ENCODE results near the gene ANKLE2. TPM values are rescaled to one million over a fixed set of nuclear protein-coding genes. Genes with fewer than 3 reads are reported as not detected.
"Not testable (repeated sequence)": the region's sequence is repeated elsewhere in the genome, so short reads cannot be mapped to it uniquely, and the experiment has no call there.

ANKLE2 gene
- total RNA-seq, 4 donors from 2014 or later, result 57.9 to 94.5 (median 60.5) TPM

DNA sequence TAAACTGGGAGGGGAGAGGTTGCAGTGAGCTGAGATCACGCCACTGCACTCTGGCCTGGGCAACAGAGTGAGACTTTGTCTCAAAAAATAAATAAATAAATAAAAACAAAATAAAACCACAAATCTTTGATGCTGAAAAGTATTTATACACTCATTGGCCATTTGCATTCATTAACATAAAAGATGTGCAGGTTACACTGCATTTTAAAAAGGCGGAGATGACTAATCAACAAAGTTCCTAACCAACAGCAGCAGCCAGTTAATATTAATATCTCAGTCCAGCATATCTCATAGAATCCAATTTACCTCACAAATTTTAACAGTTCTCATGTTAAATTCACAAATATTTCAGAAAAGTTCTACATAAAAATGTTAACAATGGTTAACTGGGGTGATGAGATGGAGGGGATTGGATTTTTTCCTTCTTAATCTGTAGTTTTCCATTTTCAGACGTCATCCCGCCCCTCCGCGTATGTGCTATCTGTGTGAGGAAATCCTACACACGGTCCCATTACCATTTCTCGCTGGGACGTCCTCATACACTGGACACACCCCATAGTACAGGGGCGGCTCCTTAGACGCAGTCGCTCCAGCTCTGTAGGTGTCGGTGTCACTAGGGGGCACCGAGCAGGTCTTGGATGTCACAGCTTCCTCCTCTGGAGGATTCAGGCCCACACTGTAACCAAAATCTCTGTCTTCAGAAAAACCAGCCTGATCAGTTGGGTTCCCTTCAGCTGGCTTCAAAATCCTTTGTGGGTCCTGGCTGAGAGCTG is 7.3 kb downstream of the ANKLE2 start:
- no peak for DNase-seq (ENCODE audit: low spot score in 2 of 2)
- intact Hi-C loops (cut with DNase I; ENCODE audit: low total_unique reads), result no loop called here

GRCh38 chr12:132753670-132754069 is 8.0 kb downstream of the ANKLE2 start:
- H3K4me3 ChIP-seq (ENCODE audit: low read depth, poor library complexity, severe bottlenecking); intact Hi-C loops (cut with DNase I; ENCODE audit: low total_unique reads); DNase-seq (ENCODE audit: low spot score in 2 of 2): not testable (repeated sequence)
- 96% methylated on average over 7 of the region's 7 CpGs for WGBS, 2 donors

More for the DNA sequence above, 7.3 kb downstream of the ANKLE2 start:
- TF ChIP-seq CTCF (IDR thresholded peaks at IDR 0.05), result no peak
- TF ChIP-seq POLR2A (IDR thresholded peaks at IDR 0.05), result no peak
- H3K4me3 ChIP-seq (ENCODE audit: low read depth, poor library complexity, severe bottlenecking), result no peak overlapping the region
- 81 to 82% methylated on average over 14 of the region's 14 CpGs for WGBS, 2 donors

DNA sequence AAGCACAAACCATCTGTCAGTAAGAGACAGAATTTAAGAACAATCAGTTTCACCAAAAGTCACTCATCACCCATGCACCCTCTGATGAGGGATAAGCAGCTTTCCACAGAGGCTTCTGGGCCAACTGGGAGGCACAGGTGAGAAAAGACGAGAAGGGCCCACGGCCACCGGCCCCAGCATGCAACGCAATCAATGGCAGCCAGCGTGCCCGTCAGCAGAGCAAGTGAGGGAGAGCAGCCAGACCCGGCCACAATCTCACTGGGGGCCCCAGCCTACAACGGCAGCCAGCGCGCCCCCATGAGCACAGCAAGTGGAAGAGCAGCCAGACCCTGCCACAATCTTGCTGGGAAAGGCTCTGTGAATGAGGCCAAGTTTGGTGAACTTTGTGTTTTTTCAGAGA is 13.3 kb downstream of the ANKLE2 start:
- no peak for TF ChIP-seq CTCF (IDR thresholded peaks at IDR 0.05)
- TF ChIP-seq POLR2A (IDR thresholded peaks at IDR 0.05), result no peak
- intact Hi-C loops (cut with DNase I; ENCODE audit: low total_unique reads), result no loop called here
- H3K4me3 ChIP-seq (ENCODE audit: low read depth, poor library complexity, severe bottlenecking), result no peak overlapping the region
- 87 to 90% methylated on average over 9 to 10 of the region's 10 CpGs for WGBS, 2 donors
- no peak for DNase-seq (ENCODE audit: low spot score in 2 of 2)

- no peak for DNase-seq (ENCODE audit: low spot score in 2 of 2)
- 94 to 96% methylated on average over 18 to 22 of the region's 22 CpGs for WGBS, 2 donors
- TF ChIP-seq CTCF (IDR thresholded peaks at IDR 0.05), result no peak
- TF ChIP-seq POLR2A (IDR thresholded peaks at IDR 0.05), result no peak
- intact Hi-C loops (cut with DNase I; ENCODE audit: low total_unique reads), result no loop called here
- no peak overlapping the region for H3K4me3 ChIP-seq (ENCODE audit: low read depth, poor library complexity, severe bottlenecking)
These were observed 13.7 kb downstream of the ANKLE2 start for GRCh38 chr12:132747896-132748295.

DNA sequence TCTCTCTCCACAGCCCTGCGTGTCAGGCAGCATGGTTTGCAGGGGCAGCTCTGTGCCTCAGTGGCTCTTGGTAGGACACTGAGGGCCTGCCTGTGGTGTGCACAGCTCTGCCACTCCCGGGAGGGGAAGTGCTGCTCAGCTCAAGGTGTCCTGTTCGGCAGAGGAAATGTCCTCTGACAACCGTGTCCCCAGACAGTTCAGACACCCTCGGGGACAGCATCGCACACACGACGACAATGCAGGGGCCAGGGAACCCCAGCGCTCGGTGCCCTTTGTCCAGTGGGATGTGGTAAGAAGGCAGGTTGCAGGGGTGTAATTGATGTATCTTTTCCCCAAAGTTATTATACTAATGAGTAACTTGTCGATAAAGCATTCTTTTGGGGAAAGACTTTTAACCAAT is 14.2 kb downstream of the ANKLE2 start:
- TF ChIP-seq CTCF (IDR thresholded peaks at IDR 0.05) (no peak), POLR2A (IDR thresholded peaks at IDR 0.05) (no peak)
- H3K4me3 ChIP-seq (ENCODE audit: low read depth, poor library complexity, severe bottlenecking), result no peak overlapping the region
- intact Hi-C loops (cut with DNase I; ENCODE audit: low total_unique reads), result no loop called here
- WGBS, 2 donors, result 90 to 93% methylated on average over 10 to 11 of the region's 11 CpGs
- DNase-seq (ENCODE audit: low spot score in 2 of 2), result no peak

DNA sequence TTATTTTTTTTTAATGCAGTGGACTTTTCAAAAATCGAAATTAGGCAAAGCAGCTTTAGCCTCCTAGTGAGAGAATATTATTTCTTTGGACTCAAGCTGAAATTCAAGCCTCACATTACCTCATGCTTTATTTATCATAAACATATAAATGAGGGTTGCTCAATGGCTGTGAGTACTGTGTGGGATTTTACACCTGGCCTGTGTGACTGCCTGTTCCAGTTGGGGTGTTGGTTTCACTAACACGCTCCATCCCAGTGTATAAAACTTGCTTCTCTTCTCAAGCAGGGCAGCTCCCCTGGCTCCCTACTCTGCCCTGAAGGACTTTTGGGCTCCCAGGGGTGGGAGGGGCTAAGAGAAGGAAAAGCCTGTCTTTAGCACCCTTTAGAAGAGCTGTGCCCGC is 15.0 kb downstream of the ANKLE2 start:
- intact Hi-C loops (cut with DNase I; ENCODE audit: low total_unique reads), result no loop called here
- no peak for DNase-seq (ENCODE audit: low spot score in 2 of 2)
- no peak overlapping the region for H3K4me3 ChIP-seq (ENCODE audit: low read depth, poor library complexity, severe bottlenecking)
- 80 to 82% methylated on average over 3 of the region's 3 CpGs for WGBS, 2 donors
- TF ChIP-seq POLR2A (IDR thresholded peaks at IDR 0.05) (no peak), CTCF (IDR thresholded peaks at IDR 0.05) (no peak)

Data from lower leg skin (tissue), 4 donors.